Chondrocyte (in vitro differentiated cells): ENCODE measurements around the gene GAL3ST2. TPM values are rescaled to one million over a fixed set of nuclear protein-coding genes. Genes with fewer than 3 reads are reported as not detected.
A peak's percentile ranks its signal among the peaks of the same experiment; 100 is the strongest.

ENCODE experiments used
- DNase-seq: peaks from one replicate; pipeline ENCODE4 v3.0.0; 2021; ENCODE audit warnings: mixed read lengths, low spot score
- H3K27ac Mint-ChIP-seq: one replicate; pipeline ENCODE4 v1.8.0; 2021; ENCODE audit warnings: mild to moderate bottlenecking, moderate library complexity, mixed read lengths; ENCODE audit not compliant: unreplicated experiment
- H3K27me3 Mint-ChIP-seq: 2 replicates; pipeline ENCODE4 v1.8.0; 2021; ENCODE audit warnings: low read depth, mixed read lengths
- H3K36me3 Mint-ChIP-seq: 2 replicates; pipeline ENCODE4 v1.8.0; 2021; ENCODE audit warnings: low read depth, mixed read lengths
- H3K4me1 Mint-ChIP-seq: 2 replicates; pipeline ENCODE4 v1.8.0; 2021; ENCODE audit warnings: low read depth, mild to moderate bottlenecking, mixed read lengths
- H3K4me3 Mint-ChIP-seq: one replicate; pipeline ENCODE4 v1.8.0; 2021; ENCODE audit warnings: mild to moderate bottlenecking, moderate library complexity, mixed read lengths; ENCODE audit not compliant: unreplicated experiment
- H3K9me3 Mint-ChIP-seq: 2 replicates; pipeline ENCODE4 v1.8.0; 2021; ENCODE audit warnings: low read depth, mixed read lengths
- CTCF ChIP-seq: fragments of 200-600 bp; sonication (generic); IDR thresholded peaks from 2 replicates; pipeline ENCODE4 v1.5.0; 2021; ENCODE audit warnings: antibody characterized with exemption, mild to moderate bottlenecking, moderate library complexity
- total RNA-seq: library from RNA; stranded (reverse); gene quantifications from 3 replicates; pipeline ENCODE4 v1.2.1, GENCODE V29; 2021

GAL3ST2 gene
- total RNA-seq, 1 donor from 2014 or later, result 0.52 TPM

- Mint-ChIP-seq H3K9me3 (peaks cover 3% of the 10 kb centered on the region), H3K27me3 (no peaks in the 10 kb centered on the region), H3K36me3 (peaks cover 21% of the 10 kb centered on the region), H3K4me3 (no peak overlapping the region), H3K4me1 (peaks cover 3% of the 10 kb centered on the region), H3K27ac (no peak overlapping the region)
- peak; percentile 43 for DNase-seq
- TF ChIP-seq CTCF, result no peak
Observed at GRCh38 chr2:241760301-241760771, 16.3 kb upstream of the GAL3ST2 start.

GRCh38 chr2:241762321-241762932 lies 14.2 kb upstream of the GAL3ST2 start:
- Mint-ChIP-seq H3K4me1 (peaks cover 3% of the 10 kb centered on the region), H3K9me3 (peaks cover 3% of the 10 kb centered on the region), H3K4me3 (no peak overlapping the region), H3K36me3 (peaks cover 20% of the 10 kb centered on the region), H3K27me3 (no peaks in the 10 kb centered on the region), H3K27ac (no peak overlapping the region)
- DNase-seq, result no peak
- no peak for TF ChIP-seq CTCF

DNA sequence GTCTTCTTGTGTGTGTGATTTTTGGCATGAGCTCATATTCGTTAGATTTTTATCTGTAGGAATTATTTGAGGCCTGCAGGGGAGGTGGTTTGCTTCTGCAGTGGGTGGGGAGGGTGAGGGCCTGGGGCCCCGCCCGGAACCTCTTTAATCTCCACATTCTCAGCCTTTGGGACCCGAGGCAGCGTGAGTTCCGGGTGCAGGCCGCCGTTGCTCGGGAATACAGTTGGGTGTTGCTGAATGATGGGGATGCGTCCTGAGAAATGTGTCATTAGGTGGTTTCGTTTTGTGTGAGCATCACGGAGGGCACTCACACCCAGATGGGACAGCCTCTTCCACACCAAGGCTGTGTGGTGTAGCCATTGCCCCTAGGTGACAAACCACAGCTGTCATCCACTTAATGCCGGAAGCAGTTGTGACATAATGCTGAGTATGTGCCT lies 13.7 kb upstream of the GAL3ST2 start:
- peak; percentile 60 for DNase-seq
- no peaks in the 10 kb centered on the region for H3K27me3 Mint-ChIP-seq

DNA sequence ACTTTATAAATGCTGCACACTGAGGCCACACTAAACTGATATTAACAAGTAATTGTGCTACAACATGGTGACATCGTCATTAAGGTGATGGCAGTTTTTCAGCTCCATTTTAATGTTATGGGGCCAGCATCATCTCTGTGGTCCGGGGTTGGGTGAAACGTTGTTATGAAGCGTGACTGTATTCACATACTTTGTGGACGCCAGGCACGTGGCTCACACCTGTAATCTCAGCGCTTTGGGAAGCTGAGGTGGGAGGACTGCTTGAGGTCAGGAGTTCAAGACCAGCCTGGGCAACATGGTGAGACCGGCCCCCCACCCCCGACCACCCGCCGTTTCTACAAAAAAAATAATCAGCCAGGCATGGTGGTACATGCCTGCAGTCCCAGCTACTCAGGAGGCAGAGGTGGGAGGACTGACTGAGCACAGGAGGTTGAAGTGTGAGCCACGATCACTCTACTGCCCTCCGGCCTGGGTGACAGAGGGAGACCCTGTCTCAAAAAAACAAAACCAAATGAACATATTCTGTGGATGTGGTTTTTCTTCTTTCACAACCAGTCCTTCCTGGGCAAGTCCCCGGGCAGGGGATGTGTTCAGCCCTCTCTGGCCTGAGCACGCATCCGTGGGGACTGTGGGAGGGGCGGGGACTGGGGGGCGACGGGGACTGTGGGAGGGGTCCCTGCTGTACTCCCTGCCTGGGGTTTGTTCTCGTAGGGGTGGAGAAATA lies 12.9 kb upstream of the GAL3ST2 start:
- peaks cover 3% of the 10 kb centered on the region for H3K9me3 Mint-ChIP-seq
- no peak for DNase-seq
- H3K27me3 Mint-ChIP-seq, result no peaks in the 10 kb centered on the region
- no peak overlapping the region for H3K27ac Mint-ChIP-seq
- H3K36me3 Mint-ChIP-seq, result peaks cover 17% of the 10 kb centered on the region
- TF ChIP-seq CTCF, result no peak
- no peak overlapping the region for H3K4me3 Mint-ChIP-seq
- H3K4me1 Mint-ChIP-seq, result peaks cover 3% of the 10 kb centered on the region

More for the DNA sequence above, 13.7 kb upstream of the GAL3ST2 start:
- H3K4me3 Mint-ChIP-seq, result no peak overlapping the region
- H3K27ac Mint-ChIP-seq, result no peak overlapping the region
- H3K9me3 Mint-ChIP-seq, result peaks cover 3% of the 10 kb centered on the region
- no peak for TF ChIP-seq CTCF
- peaks cover 18% of the 10 kb centered on the region for H3K36me3 Mint-ChIP-seq
- H3K4me1 Mint-ChIP-seq, result peaks cover 3% of the 10 kb centered on the region

DNA sequence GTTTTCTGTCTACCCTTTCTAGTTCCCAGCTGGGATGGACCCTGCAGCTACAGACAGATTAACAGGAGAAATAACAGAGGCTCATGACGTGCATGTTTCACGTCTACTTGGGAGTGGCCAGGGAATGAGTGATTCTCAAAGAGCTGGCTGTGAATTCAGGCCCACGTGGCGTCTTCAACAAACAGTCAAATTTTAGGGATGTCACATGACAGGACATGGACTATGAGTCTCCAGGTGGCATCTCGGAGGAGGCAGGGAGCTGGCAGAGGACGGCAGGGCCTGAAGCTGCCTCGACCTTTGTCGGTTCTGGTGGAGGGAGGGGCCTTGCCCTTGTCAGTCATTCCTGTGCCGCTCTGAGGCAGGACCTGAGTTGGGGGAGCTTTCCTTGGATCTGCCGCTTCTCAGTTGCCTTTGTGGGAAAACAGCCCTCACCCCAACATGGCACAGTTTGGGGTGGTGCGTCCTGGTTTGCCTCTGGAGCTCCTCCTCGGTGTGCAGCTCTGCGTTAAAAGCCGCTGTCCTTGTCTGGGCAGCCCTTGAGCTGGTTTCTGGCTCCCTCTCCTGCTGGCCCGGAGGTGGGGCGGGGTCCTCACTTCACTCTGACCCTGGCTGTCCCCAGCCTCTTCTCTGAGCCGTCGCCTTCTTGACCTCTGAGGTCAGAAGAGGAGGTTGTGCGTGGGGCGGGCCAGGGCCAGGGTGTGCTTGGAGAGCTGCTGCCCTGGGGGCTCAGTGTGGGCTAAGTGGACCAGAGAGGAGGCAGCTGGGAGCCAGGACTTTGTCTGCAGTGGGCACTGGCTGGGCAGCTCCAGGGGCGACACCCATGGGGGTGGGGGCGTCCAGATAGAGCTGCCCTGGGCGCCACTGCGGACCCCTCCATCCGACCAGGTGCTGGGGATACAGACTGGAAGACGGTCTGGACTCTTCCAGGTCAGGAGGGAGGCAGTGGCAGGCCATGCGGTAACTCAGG lies 12.1 kb upstream of the GAL3ST2 start:
- TF ChIP-seq CTCF, result no peak
- Mint-ChIP-seq H3K36me3 (peaks cover 13% of the 10 kb centered on the region), H3K27me3 (no peaks in the 10 kb centered on the region), H3K4me3 (no peak overlapping the region), H3K27ac (no peak overlapping the region), H3K4me1 (peaks cover 3% of the 10 kb centered on the region), H3K9me3 (peaks cover 3% of the 10 kb centered on the region)
- peak; percentile 86 for DNase-seq
